Spleen (tissue), 11 donors: ENCODE results near the gene SAMD10. TPM values are rescaled to one million over a fixed set of nuclear protein-coding genes. Genes with fewer than 3 reads are reported as not detected.
A peak's percentile ranks its signal among the peaks of the same experiment; 100 is the strongest.

ENCODE experiments used
- DNase-seq: peaks from one replicate; pipeline ENCODE4 v3.0.0-alpha.2; 2020
- H3K27ac ChIP-seq, 8 donors: fragments of 200-600 bp; sonication (generic) in 7 of 8; 1 replicate in 4 of 8; 2 replicates in 4 of 8; pipeline versions ENCODE4 v1.5.0 to v1.8.0; 2016 to 2021; ENCODE audit warnings: inconsistent platforms in 4 of 8, mild to moderate bottlenecking in 4 of 8, moderate library complexity in 1 of 8
- H3K27me3 ChIP-seq, 7 donors: fragments of 200-600 bp; sonication (generic) in 6 of 7; replicated peaks in 1 of 7; 1 replicate in 4 of 7; 2 replicates in 3 of 7; pipeline versions ENCODE4 v1.5.0 to v1.8.0; 2016 to 2021; ENCODE audit warnings: inconsistent platforms in 3 of 7, mild to moderate bottlenecking in 1 of 7
- H3K36me3 ChIP-seq, 6 donors: fragments of 200-600 bp; sonication (generic) in 5 of 6; 1 replicate in 4 of 6; 2 replicates in 2 of 6; pipeline versions ENCODE4 v1.5.0 to v1.8.0; 2016 to 2021; ENCODE audit warnings: inconsistent platforms in 2 of 6
- H3K4me1 ChIP-seq, 6 donors: fragments of 200-600 bp; sonication (generic) in 5 of 6; 1 replicate in 3 of 6; 2 replicates in 3 of 6; pipeline versions ENCODE4 v1.5.0 to v1.8.0; 2016 to 2021; ENCODE audit warnings: inconsistent platforms in 3 of 6
- H3K4me3 ChIP-seq, 8 donors: fragments of 200-600 bp; sonication (generic) in 7 of 8; 1 replicate in 4 of 8; 2 replicates in 4 of 8; pipeline versions ENCODE4 v1.5.0 to v1.8.0; 2016 to 2021; ENCODE audit warnings: inconsistent platforms in 4 of 8, mild to moderate bottlenecking in 4 of 8, moderate library complexity in 2 of 8
- H3K9me3 ChIP-seq, 8 donors: fragments of 200-600 bp; sonication (generic) in 7 of 8; 1 replicate in 4 of 8; 2 replicates in 4 of 8; pipeline versions ENCODE4 v1.5.0 to v1.8.0; 2016 to 2021; ENCODE audit warnings: inconsistent platforms in 4 of 8
- CTCF ChIP-seq, 11 experiments: fragments of 200-600 bp in 7 of 11; fragments of 450-650 bp in 4 of 11; sonication (generic) in 4 of 11; IDR thresholded peaks in 8 of 11; conservative IDR thresholded peaks in 3 of 11; 1 replicate in 7 of 11; 2 replicates in 4 of 11; pipeline versions ENCODE4 v1.4.0 to v1.8.0; 2016 to 2021; ENCODE audit warnings: antibody characterized with exemption in 11 of 11, inconsistent platforms in 4 of 11, mild to moderate bottlenecking in 1 of 11
- POLR2A ChIP-seq, 3 donors: fragments of 450-650 bp; IDR thresholded peaks; one replicate each; pipeline ENCODE4 v1.5.1; 2017; ENCODE audit warnings: antibody characterized with exemption in 3 of 3, mild to moderate bottlenecking in 1 of 3
- POLR2AphosphoS5 ChIP-seq, 3 donors: sonication (generic); formaldehyde crosslinking; IDR thresholded peaks; one replicate each; pipeline ENCODE4 v1.5.1; 2017; ENCODE audit warnings: antibody characterized with exemption in 3 of 3
- WGBS, 5 donors: extraction: QIAGEN DNeasy Blood & Tissue Kit in 3 of 5; methylation state at CpG; one replicate each; pipeline versions ENCODE4 v1.1.5 to v1.1.7; 2013 to 2018; 5-methylcytosine and 5-hydroxymethylcytosine counted together
- intact Hi-C: fragments of 100-400 bp; cut with DNase I; formaldehyde crosslinking; loops from one replicate; pipeline ENCODE4 v1.15.0; 2023; ENCODE audit warnings: low total_unique reads
- microRNA-seq, 3 donors: library from miRNA; unstranded; fragments of <30 nt; microRNA quantifications; one replicate each; pipeline versions ENCODE4 to v1.1.0, GENCODE V29; 2019 to 2020
- polyA plus RNA-seq, 3 donors: library from polyadenylated mRNA; stranded (reverse); fragments of 200-250 nt; gene quantifications; one replicate each; pipeline ENCODE4 v1.2.1, GENCODE V29; 2013
- small RNA-seq, 4 donors: library from RNA; depleted of rRNA; stranded (forward); fragments of <200 nt; gene quantifications; one replicate each; pipeline ENCODE3, GENCODE V24; 2016
- total RNA-seq, 7 donors: library from RNA; depleted of rRNA in 3 of 7; stranded (reverse); fragments of >200 nt in 3 of 7; fragmentation: NEBNext Ultra II Directional in 4 of 7; extraction: Animal tissue kit (Norgen Biotek cat#: 25700) in 4 of 7; gene quantifications; one replicate each; pipeline versions ENCODE4 v1.1.0 to v1.2.1, GENCODE V29; 2016 to 2021
- donor health status: healthy with polysubstance abuse.
- donor health status: DM: no; HTN: no; CAD: no; lungs with moderate emphysema.
- donor health status: DM: no; HTN: no; CAD: no.
- donor health status: Bipolar disorder and iron deficiency.
- donor health status: healthy.
- donor health status: DM: no; HTN: no; CAD: no.
- donor health status: DM: yes; HTN: yes; CAD: no.

The SAMD10 gene
- total and polyA plus RNA-seq, 10 donors = 5.9 to 13.8 (median 8.8) TPM

GRCh38 chr20:63926298-63926697, 53.1 kb downstream of the SAMD10 start:
- peak overlapping the region in 5 of 8 donors; percentile 30 to 54 (median 39) for H3K27ac ChIP-seq
- H3K9me3 ChIP-seq = no peaks in the 10 kb centered on the region
- intact Hi-C loops = no loop called here
- no peaks in the 10 kb centered on the region for H3K27me3 ChIP-seq
- H3K4me1 ChIP-seq = peaks cover 0 to 37% (median 7%) of the 10 kb centered on the region in 6 donors
- H3K4me3 ChIP-seq = no peak overlapping the region
- WGBS, 5 donors = 77 to 81% (median 79%) methylated on average over 8 of the region's 8 CpGs
- no peak for DNase-seq
- TF ChIP-seq CTCF (IDR thresholded peaks at IDR 0.05 in 8 of 11, conservative IDR thresholded peaks at IDR 0.05 in 3 of 11) (no peak), POLR2A (IDR thresholded peaks at IDR 0.05) (no peak), POLR2AphosphoS5 (IDR thresholded peaks at IDR 0.05) (no peak)
- peaks cover 9 to 89% (median 55%) of the 10 kb centered on the region in 6 donors for H3K36me3 ChIP-seq

- no peak for DNase-seq
- no peaks in the 10 kb centered on the region for H3K9me3 ChIP-seq
- no peak overlapping the region for H3K4me3 ChIP-seq
- H3K27ac ChIP-seq = no peak overlapping the region
- no peaks in the 10 kb centered on the region for H3K27me3 ChIP-seq
- peaks cover 6 to 89% (median 40%) of the 10 kb centered on the region in 6 donors for H3K36me3 ChIP-seq
- intact Hi-C loops = no loop called here
- H3K4me1 ChIP-seq = peaks cover 0 to 38% (median 7%) of the 10 kb centered on the region in 6 donors
- TF ChIP-seq CTCF (IDR thresholded peaks at IDR 0.05 in 8 of 11, conservative IDR thresholded peaks at IDR 0.05 in 3 of 11) (no peak), POLR2AphosphoS5 (IDR thresholded peaks at IDR 0.05) (no peak), POLR2A (IDR thresholded peaks at IDR 0.05) (no peak)
- 70 to 79% (median 75%) methylated on average over 9 of the region's 9 CpGs for WGBS, 5 donors
Observed at GRCh38 chr20:63924241-63924640, 55.2 kb downstream of the SAMD10 start.

Small RNAs within 50 kb of the gene (microRNA-seq; reads per million reads assigned to microRNA genes)
- 0 reads per million in 3 donors for gene MIR1914
- 0 to 0.57 (median 0) reads per million in 3 donors for gene MIR647

Small RNAs within 50 kb of the gene (small RNA-seq; reads per million reads assigned to genes)
- 0 reads per million in 4 donors for gene MIR647

Other genes with a start within 250 kb of the SAMD10 start
- 10 to 100 TPM; 24.0 to 93.4 (median 39.0) TPM for gene LIME1, start 243.0 kb downstream of the SAMD10 start, total RNA-seq
- 10 to 100 TPM; 56.2 to 96.6 (median 80.4) TPM for gene LIME1, start 243.0 kb downstream of the SAMD10 start, polyA plus RNA-seq
- gene SLC2A4RG, start 239.9 kb downstream of the SAMD10 start, total RNA-seq = 100 to 1,000 TPM in 1 of 7 donors, 10 to 100 TPM in 6; 39.9 to 107 (median 64.8) TPM
- 10 to 100 TPM; 27.5 to 44.0 (median 34.3) TPM for gene SLC2A4RG, start 239.9 kb downstream of the SAMD10 start, polyA plus RNA-seq
- gene ZBTB46, start 148.4 kb downstream of the SAMD10 start, total RNA-seq = 10 to 100 TPM; 27.6 to 76.5 (median 35.9) TPM
- gene ZBTB46, start 148.4 kb downstream of the SAMD10 start, polyA plus RNA-seq = 10 to 100 TPM in 1 of 3 donors, 1 to 10 TPM in 2; 3.6 to 14.7 (median 4.7) TPM
- gene ABHD16B, start 118.1 kb downstream of the SAMD10 start, total RNA-seq = not detected
- under 1 TPM; 0.49 to 0.86 (median 0.57) TPM for gene ABHD16B, start 118.1 kb downstream of the SAMD10 start, polyA plus RNA-seq
- gene TPD52L2, start 114.4 kb downstream of the SAMD10 start, total RNA-seq = 100 to 1,000 TPM in 1 of 7 donors, 10 to 100 TPM in 6; 66.3 to 102 (median 92.1) TPM
- gene TPD52L2, start 114.4 kb downstream of the SAMD10 start, polyA plus RNA-seq = 10 to 100 TPM; 60.2 to 94.6 (median 63.5) TPM
- gene DNAJC5, start 84.5 kb downstream of the SAMD10 start, total RNA-seq = 10 to 100 TPM; 47.5 to 83.1 (median 65.4) TPM
- 10 to 100 TPM; 12.7 to 32.3 (median 15.2) TPM for gene DNAJC5, start 84.5 kb downstream of the SAMD10 start, polyA plus RNA-seq
- 10 to 100 TPM; 34.2 to 52.2 (median 47.1) TPM for gene UCKL1, start 23.2 kb downstream of the SAMD10 start, total RNA-seq
- gene UCKL1, start 23.2 kb downstream of the SAMD10 start, polyA plus RNA-seq = 10 to 100 TPM; 36.0 to 68.0 (median 62.7) TPM
- gene ZNF512B, start 9.7 kb downstream of the SAMD10 start, total RNA-seq = 10 to 100 TPM in 6 of 7 donors, 1 to 10 TPM in 1; 9.5 to 21.8 (median 12.8) TPM
- gene ZNF512B, start 9.7 kb downstream of the SAMD10 start, polyA plus RNA-seq = 10 to 100 TPM in 1 of 3 donors, 1 to 10 TPM in 2; 3.4 to 12.0 (median 3.8) TPM
- gene PRPF6, start 1.5 kb upstream of the SAMD10 start, total RNA-seq = 10 to 100 TPM; 53.4 to 71.1 (median 61.6) TPM
- gene PRPF6, start 1.5 kb upstream of the SAMD10 start, polyA plus RNA-seq = 10 to 100 TPM; 39.9 to 52.4 (median 41.9) TPM
- 1 to 10 TPM in 5 of 7 donors, under 1 TPM in 2; 0.85 to 3.4 (median 2.0) TPM for gene C20orf204, start 56.5 kb upstream of the SAMD10 start, total RNA-seq
- 1 to 10 TPM; 1.5 to 3.9 (median 1.9) TPM for gene C20orf204, start 56.5 kb upstream of the SAMD10 start, polyA plus RNA-seq
- gene SOX18, start 70.0 kb upstream of the SAMD10 start, total RNA-seq = 10 to 100 TPM; 12.1 to 63.1 (median 42.0) TPM
- 10 to 100 TPM in 2 of 3 donors, 1 to 10 TPM in 1; 7.3 to 25.5 (median 22.3) TPM for gene SOX18, start 70.0 kb upstream of the SAMD10 start, polyA plus RNA-seq
- gene TCEA2, start 83.6 kb upstream of the SAMD10 start, total RNA-seq = 10 to 100 TPM; 18.6 to 60.8 (median 45.0) TPM
- 10 to 100 TPM; 35.9 to 47.5 (median 41.5) TPM for gene TCEA2, start 83.6 kb upstream of the SAMD10 start, polyA plus RNA-seq
- 100 to 1,000 TPM in 4 of 7 donors, 10 to 100 TPM in 3; 91.6 to 186 (median 107) TPM for gene RGS19, start 99.9 kb upstream of the SAMD10 start, total RNA-seq
- gene RGS19, start 99.9 kb upstream of the SAMD10 start, polyA plus RNA-seq = 100 to 1,000 TPM in 1 of 3 donors, 10 to 100 TPM in 2; 80.4 to 125 (median 82.0) TPM
- 1 to 10 TPM; 3.7 to 7.9 (median 5.1) TPM for gene OPRL1, start 100.4 kb upstream of the SAMD10 start, total RNA-seq
- 1 to 10 TPM; 1.9 to 4.9 (median 2.5) TPM for gene OPRL1, start 100.4 kb upstream of the SAMD10 start, polyA plus RNA-seq
- under 1 TPM in 1 of 7 donors, not detected in 6; 0.66 TPM for gene LKAAEAR1, start 104.8 kb upstream of the SAMD10 start, total RNA-seq
- gene LKAAEAR1, start 104.8 kb upstream of the SAMD10 start, polyA plus RNA-seq = under 1 TPM; 0.26 to 0.53 (median 0.48) TPM
- under 1 TPM in 1 of 7 donors, not detected in 6; 0.26 TPM for gene NPBWR2, start 127.9 kb upstream of the SAMD10 start, total RNA-seq
- not detected for gene NPBWR2, start 127.9 kb upstream of the SAMD10 start, polyA plus RNA-seq
- 1 to 10 TPM in 2 of 7 donors, under 1 TPM in 2, not detected in 3; 0.57 to 2.2 (median 0.84) TPM for gene MYT1, start 184.8 kb upstream of the SAMD10 start, total RNA-seq
- under 1 TPM; 0.08 to 0.80 (median 0.24) TPM for gene MYT1, start 184.8 kb upstream of the SAMD10 start, polyA plus RNA-seq